ENCODE data around the gene NLGN3.
"Not testable (repeated sequence)": the region's sequence is repeated elsewhere in the genome, so short reads cannot be mapped to it uniquely, and the experiment has no call there.

NLGN3 gene

DNA sequence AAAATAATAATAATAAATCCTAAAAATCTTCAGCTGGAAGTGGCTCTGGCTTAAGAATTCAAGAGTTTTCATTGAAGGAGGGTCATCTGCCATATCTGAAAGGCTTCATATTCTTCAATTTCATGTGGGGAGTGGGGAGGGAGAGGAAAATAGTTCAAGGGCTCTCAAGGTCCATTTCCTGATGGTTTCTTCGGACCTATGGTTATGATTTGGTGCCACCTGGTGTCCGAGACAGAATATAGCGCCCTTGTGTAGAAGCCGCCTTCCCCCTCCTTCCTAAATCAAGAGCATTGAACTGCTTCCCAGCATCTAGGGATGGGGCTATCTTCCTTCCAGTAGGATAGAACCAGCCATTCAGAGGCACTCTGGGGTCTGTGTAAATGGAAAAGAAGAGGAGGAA is 34.3 kb downstream of the NLGN3 start:
- Histone ChIP-seq H3K27me3 (ENCODE audit: control insufficient read depth, insufficient read depth, low read length) (no peaks in the 10 kb centered on the region), H3K36me3 (ENCODE audit: control insufficient read depth, insufficient read depth, low read length) (no peaks in the 10 kb centered on the region), H3K4me3 (ENCODE audit: low read length) (no peak overlapping the region), H3K4me1 (ENCODE audit: control insufficient read depth, insufficient read depth, low read length) (peaks cover 6% of the 10 kb centered on the region), H3K9ac (ENCODE audit: low read length) (no peak overlapping the region), H3K9me3 (ENCODE audit: control insufficient read depth, low read length) (no peaks in the 10 kb centered on the region)

DNA sequence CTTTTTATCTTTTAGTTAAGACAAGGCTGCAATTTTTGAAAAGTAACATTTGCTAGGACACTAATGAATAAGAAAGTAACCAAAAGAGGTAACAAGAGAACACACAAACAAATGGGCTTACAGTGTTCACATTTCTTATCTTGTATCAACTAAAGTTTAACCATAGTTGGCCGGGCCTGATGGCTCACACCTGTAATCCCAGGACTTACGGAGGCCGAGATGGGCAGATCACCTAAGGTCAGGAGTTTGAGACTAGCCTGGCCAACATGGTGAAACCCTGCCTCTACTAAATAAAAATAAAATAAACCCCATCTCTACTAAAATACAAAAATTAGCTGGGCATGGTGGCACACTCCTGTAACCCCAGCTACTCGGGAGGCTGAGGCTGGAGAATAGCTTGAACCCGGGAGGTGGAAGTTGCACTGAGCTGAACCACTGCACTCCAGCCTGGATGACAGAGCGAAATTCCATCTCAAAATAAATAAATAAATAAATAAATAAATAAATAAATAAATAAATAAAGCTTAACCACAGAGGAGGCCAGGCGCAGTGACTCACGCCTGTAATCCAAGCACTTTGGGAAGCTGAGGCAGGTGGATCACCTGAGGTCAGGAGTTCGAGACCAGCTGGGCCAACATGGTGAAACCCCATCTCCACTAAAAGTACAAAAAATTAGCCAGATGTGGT is 36.1 kb downstream of the NLGN3 start:
- H3K9me3 ChIP-seq (ENCODE audit: control insufficient read depth, low read length); H3K9ac ChIP-seq (ENCODE audit: low read length); H3K4me1 ChIP-seq (ENCODE audit: control insufficient read depth, insufficient read depth, low read length); H3K36me3 ChIP-seq (ENCODE audit: control insufficient read depth, insufficient read depth, low read length); H3K27me3 ChIP-seq (ENCODE audit: control insufficient read depth, insufficient read depth, low read length); H3K4me3 ChIP-seq (ENCODE audit: low read length): not testable (repeated sequence)

DNA sequence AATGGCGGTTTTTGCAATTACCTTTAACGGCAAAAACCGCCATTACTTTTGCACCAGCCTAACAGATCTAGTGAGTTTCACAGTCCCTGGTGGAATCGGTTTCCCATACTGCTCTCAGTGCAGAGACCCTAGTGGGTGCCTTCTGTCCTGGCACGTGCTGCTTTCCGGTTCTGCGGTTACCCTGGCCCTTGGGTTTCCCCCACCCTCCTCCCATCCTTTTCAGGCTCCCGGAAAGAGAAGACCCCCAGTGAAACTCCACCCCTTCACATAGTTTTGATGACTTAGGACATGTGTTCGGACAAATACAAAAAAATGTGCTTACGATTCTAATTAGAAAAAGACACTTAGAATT is 36.9 kb downstream of the NLGN3 start:
- Histone ChIP-seq H3K9me3 (ENCODE audit: control insufficient read depth, low read length) (no peaks in the 10 kb centered on the region), H3K9ac (ENCODE audit: low read length) (peak overlapping the region; percentile 76), H3K4me1 (ENCODE audit: control insufficient read depth, insufficient read depth, low read length) (peaks cover 6% of the 10 kb centered on the region), H3K27me3 (ENCODE audit: control insufficient read depth, insufficient read depth, low read length) (no peaks in the 10 kb centered on the region), H3K36me3 (ENCODE audit: control insufficient read depth, insufficient read depth, low read length) (no peaks in the 10 kb centered on the region), H3K4me3 (ENCODE audit: low read length) (peak overlapping the region; percentile 60)

DNA sequence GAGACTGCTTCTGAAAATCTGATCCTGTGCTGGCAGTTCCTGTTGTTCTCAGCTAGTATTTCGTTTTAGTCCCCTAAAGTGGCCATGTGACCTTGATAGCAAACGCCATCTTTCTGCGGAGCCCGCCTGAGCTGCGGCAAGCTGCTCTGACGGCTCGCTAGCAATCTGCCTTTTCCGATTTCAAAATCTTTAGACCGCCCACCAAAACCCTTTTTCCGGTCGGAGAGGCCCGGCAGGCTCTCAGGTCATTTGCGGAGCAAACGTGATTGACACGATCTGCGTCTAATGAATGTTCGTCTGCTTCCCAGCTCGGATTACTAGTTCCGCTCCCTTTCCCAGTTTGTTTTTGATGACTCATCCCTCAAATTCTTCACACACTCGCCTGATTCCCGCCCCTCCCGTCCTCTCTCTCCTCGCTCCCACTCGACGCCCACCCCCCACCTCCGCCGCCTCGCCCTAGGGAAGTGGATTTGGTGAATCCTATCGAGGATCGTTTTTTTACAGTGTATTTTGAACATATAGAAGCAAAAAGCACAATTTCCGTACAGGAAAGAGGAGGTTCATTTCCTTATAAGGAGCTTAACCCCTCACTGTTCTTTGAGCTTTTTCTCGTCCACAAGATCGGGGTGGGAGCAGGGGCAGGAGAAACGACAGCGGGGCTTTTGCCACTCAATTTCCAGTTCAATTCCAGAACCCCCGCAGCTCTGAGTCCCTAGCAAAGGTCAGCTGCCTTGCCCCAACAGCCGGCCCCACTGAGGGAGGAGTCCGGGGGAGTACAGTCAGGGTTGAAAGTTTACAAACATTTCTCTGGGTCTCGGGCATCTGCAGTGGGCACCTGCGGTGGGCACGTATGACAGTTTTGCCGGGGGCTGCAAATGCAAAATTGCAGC is 37.5 kb downstream of the NLGN3 start:
- H3K9me3 ChIP-seq (ENCODE audit: control insufficient read depth, low read length): no peaks in the 10 kb centered on the region
- H3K4me3 ChIP-seq (ENCODE audit: low read length): peak overlapping the region; percentile 60
- peak overlapping the region; percentile 78 for H3K9ac ChIP-seq (ENCODE audit: low read length)
- no peaks in the 10 kb centered on the region for H3K36me3 ChIP-seq (ENCODE audit: control insufficient read depth, insufficient read depth, low read length)
- H3K27me3 ChIP-seq (ENCODE audit: control insufficient read depth, insufficient read depth, low read length): no peaks in the 10 kb centered on the region
- peaks cover 6% of the 10 kb centered on the region for H3K4me1 ChIP-seq (ENCODE audit: control insufficient read depth, insufficient read depth, low read length)

DNA sequence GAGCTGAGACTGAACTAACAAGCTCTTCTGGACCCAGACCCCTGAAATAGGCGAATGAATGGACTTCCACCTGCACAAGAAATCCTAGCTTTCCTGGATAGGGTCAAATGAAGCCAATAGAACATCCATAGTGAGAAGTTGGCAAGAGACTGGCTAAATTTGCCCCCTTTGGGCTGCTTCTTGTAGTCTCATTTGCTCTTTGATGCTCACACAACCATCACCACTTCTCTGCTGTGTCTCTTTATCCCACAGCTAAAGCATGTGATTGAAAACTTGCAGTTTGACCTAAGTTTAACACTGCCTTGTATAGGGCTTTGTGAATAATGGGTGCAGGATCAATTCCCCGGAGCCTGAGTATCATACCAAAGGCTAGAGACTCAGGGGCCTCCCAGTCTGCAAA is 38.2 kb downstream of the NLGN3 start:
- H3K9ac ChIP-seq (ENCODE audit: low read length): peak overlapping the region; percentile 78
- peak overlapping the region; percentile 55 for H3K4me3 ChIP-seq (ENCODE audit: low read length)
- H3K9me3 ChIP-seq (ENCODE audit: control insufficient read depth, low read length): no peaks in the 10 kb centered on the region
- no peaks in the 10 kb centered on the region for H3K36me3 ChIP-seq (ENCODE audit: control insufficient read depth, insufficient read depth, low read length)
- H3K27me3 ChIP-seq (ENCODE audit: control insufficient read depth, insufficient read depth, low read length): no peaks in the 10 kb centered on the region
- peaks cover 6% of the 10 kb centered on the region for H3K4me1 ChIP-seq (ENCODE audit: control insufficient read depth, insufficient read depth, low read length)

DNA sequence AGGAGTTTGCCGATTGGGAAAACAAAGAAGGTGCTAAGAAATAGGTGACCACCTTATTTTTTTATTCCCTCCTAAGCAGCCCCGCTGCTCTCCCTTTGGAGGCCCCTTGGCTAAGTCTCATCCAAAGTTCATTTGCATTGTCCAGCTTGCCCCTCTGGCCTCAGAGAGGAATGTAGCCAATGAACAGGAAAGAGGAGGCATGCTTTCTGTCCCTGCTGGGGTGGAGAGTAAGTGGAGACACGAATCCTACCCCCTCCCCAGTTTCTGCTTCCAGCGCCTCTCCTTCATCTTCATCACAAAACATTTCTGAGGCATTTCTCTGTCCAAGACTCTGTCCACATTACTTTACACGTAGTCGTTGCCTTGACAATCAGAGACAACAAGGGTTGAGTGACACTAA is 38.7 kb downstream of the NLGN3 start:
- Histone ChIP-seq H3K9me3 (ENCODE audit: control insufficient read depth, low read length) (no peaks in the 10 kb centered on the region), H3K4me3 (ENCODE audit: low read length) (no peak overlapping the region), H3K9ac (ENCODE audit: low read length) (no peak overlapping the region), H3K4me1 (ENCODE audit: control insufficient read depth, insufficient read depth, low read length) (peaks cover 6% of the 10 kb centered on the region), H3K36me3 (ENCODE audit: control insufficient read depth, insufficient read depth, low read length) (no peaks in the 10 kb centered on the region), H3K27me3 (ENCODE audit: control insufficient read depth, insufficient read depth, low read length) (no peaks in the 10 kb centered on the region)

DNA sequence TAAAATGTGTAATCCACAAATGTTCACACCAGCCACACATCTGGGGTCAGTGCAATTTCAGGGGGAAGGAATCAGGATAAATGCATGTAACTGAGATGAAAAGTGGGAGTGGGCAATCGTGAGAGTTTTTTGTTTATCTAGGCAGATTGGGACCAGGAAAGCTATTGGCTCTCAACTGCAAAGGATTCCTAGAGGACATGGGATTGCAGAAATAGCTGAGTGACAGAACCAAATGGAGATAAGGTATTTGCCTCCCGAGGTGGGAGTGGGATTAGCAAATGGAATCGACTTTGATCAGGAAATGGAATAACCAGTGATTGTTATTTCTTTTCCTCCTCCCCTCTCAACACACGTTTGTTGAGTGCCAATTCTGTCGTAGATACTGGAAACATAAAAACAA is 39.5 kb downstream of the NLGN3 start:
- Histone ChIP-seq H3K4me1 (ENCODE audit: control insufficient read depth, insufficient read depth, low read length) (peaks cover 6% of the 10 kb centered on the region), H3K36me3 (ENCODE audit: control insufficient read depth, insufficient read depth, low read length) (no peaks in the 10 kb centered on the region), H3K9me3 (ENCODE audit: control insufficient read depth, low read length) (no peaks in the 10 kb centered on the region), H3K9ac (ENCODE audit: low read length) (no peak overlapping the region), H3K4me3 (ENCODE audit: low read length) (no peak overlapping the region), H3K27me3 (ENCODE audit: control insufficient read depth, insufficient read depth, low read length) (no peaks in the 10 kb centered on the region)

DNA sequence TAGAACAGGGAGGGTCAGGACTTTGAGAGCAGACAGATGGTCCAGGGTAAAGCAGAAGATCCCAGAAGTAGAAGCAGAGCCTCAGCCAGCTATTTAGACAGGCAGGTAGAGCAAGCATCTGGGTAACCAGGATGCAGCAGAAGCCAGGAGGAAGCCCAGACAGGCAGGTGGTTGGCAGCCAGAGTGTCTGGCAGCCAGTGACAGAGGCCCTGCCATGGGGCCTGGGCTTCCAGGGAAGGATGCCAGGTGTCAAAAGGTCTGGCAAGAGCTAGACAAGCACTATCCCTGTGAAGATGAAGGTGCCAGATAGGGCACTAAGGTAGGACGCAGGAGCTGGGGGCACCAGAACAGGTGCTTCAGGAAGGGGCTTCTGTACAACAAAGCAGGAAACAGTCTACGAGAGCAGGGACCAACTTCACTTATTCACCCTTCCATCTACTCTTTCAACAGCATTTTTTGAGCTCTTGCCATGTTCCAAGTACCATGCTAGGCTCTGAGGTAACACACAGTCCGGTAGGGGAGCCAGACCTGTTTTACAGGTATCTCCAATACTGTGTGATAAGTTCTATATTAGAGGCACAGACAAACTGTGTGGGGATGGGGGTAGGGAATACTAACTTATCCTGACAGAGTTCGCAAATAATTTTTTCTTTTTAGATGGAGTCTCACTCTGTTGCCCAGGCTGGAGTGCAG is 40.3 kb downstream of the NLGN3 start:
- H3K27me3 ChIP-seq (ENCODE audit: control insufficient read depth, insufficient read depth, low read length): no peaks in the 10 kb centered on the region
- no peaks in the 10 kb centered on the region for H3K9me3 ChIP-seq (ENCODE audit: control insufficient read depth, low read length)
- H3K4me1 ChIP-seq (ENCODE audit: control insufficient read depth, insufficient read depth, low read length): peaks cover 6% of the 10 kb centered on the region
- H3K4me3 ChIP-seq (ENCODE audit: low read length): no peak overlapping the region
- H3K9ac ChIP-seq (ENCODE audit: low read length): no peak overlapping the region
- H3K36me3 ChIP-seq (ENCODE audit: control insufficient read depth, insufficient read depth, low read length): no peaks in the 10 kb centered on the region

DNA sequence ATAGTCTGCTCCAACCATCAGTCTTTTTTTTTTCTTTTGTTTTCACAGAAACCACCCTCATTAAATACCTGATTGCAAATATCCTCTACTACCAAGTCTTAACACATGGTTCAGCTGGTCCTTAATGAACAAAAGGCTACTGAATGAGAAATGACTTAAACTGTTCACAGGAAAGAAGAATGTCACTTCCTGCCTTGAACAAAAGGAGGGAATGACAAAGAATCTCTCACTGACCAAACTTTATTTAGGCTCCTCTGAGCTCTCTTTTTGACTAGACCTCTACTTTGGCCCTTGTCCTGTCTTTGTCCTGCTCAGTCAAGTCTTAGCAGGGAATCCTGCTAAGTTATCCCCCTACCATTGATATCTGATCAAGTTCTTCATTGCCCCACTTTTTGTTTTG is 46.6 kb downstream of the NLGN3 start:
- Histone ChIP-seq H3K27me3 (ENCODE audit: control insufficient read depth, insufficient read depth, low read length) (no peaks in the 10 kb centered on the region), H3K4me3 (ENCODE audit: low read length) (no peak overlapping the region), H3K36me3 (ENCODE audit: control insufficient read depth, insufficient read depth, low read length) (no peaks in the 10 kb centered on the region), H3K4me1 (ENCODE audit: control insufficient read depth, insufficient read depth, low read length) (no peaks in the 10 kb centered on the region), H3K9me3 (ENCODE audit: control insufficient read depth, low read length) (no peaks in the 10 kb centered on the region), H3K9ac (ENCODE audit: low read length) (no peak overlapping the region)

DNA sequence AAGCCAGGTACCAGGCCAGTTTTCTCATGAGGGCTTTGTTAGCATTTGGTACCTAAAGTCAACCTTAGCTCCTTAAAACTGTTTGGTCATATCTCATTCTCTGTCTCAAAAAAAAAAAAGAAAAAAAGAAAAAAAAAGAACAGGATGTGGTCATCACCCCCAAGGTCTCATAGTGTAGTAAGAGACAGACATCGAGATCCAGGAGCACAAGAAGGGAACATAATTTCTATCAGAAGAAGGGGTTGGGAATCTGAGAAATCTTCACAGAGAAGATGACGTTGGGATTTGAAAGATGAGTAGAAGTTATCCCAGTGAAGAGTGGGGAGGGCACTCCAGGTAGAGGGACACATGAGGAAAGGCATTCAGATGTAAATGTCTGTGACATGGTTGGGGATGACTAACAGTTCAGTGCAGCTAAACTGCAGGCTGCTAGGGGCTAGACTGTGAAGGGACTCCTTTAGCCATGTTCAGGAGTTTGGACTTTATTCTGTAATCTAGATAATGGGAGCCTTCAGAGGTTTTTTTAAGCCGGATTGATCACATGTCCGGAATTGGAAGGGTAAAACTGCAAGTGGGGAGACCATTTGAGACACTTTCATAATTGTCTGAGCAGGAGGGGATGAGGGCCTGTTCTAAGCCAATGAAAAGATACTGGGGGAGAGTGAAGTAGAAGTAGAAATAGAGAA is 51.5 kb downstream of the NLGN3 start:
- Histone ChIP-seq H3K27me3 (ENCODE audit: control insufficient read depth, insufficient read depth, low read length) (no peaks in the 10 kb centered on the region), H3K4me1 (ENCODE audit: control insufficient read depth, insufficient read depth, low read length) (peaks cover 9% of the 10 kb centered on the region), H3K9me3 (ENCODE audit: control insufficient read depth, low read length) (no peaks in the 10 kb centered on the region), H3K4me3 (ENCODE audit: low read length) (no peak overlapping the region), H3K36me3 (ENCODE audit: control insufficient read depth, insufficient read depth, low read length) (no peaks in the 10 kb centered on the region), H3K9ac (ENCODE audit: low read length) (no peak overlapping the region)

DNA sequence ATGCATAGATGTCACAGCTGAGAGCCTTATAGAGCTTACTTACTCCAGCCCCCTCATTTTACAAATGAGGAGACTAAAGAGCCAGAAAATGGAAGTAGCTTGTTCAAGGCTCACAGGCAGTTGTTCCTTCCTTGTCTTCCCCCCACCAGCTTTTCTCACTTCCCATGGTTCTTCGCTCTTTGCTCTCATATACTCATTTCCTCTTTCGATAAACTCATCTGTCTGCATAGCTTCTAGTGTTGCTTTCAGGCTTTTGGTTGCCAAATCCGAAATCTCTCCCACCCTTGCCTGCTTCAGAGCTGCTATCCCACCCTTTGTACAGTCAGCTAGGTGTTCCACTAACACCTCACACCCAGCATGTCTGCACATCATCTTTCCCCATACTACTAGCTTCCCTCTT is 53.4 kb downstream of the NLGN3 start:
- Histone ChIP-seq H3K4me3 (ENCODE audit: low read length) (no peak overlapping the region), H3K9ac (ENCODE audit: low read length) (no peak overlapping the region), H3K36me3 (ENCODE audit: control insufficient read depth, insufficient read depth, low read length) (no peaks in the 10 kb centered on the region), H3K9me3 (ENCODE audit: control insufficient read depth, low read length) (no peaks in the 10 kb centered on the region), H3K27me3 (ENCODE audit: control insufficient read depth, insufficient read depth, low read length) (no peaks in the 10 kb centered on the region), H3K4me1 (ENCODE audit: control insufficient read depth, insufficient read depth, low read length) (peaks cover 9% of the 10 kb centered on the region)
